ENCODE measurements around the gene SOD3.

Gene SOD3

GRCh38 chr4:24801136-24801855 lies 5.9 kb downstream of the SOD3 start:
- DNase-seq (ENCODE audit: low read depth): no peak

- no peak for DNase-seq (ENCODE audit: low read depth)
Measured at GRCh38 chr4:24802648-24803047, 7.3 kb downstream of the SOD3 start.

GRCh38 chr4:24805067-24805466 lies 9.7 kb downstream of the SOD3 start:
- no peak for DNase-seq (ENCODE audit: low read depth)

DNA sequence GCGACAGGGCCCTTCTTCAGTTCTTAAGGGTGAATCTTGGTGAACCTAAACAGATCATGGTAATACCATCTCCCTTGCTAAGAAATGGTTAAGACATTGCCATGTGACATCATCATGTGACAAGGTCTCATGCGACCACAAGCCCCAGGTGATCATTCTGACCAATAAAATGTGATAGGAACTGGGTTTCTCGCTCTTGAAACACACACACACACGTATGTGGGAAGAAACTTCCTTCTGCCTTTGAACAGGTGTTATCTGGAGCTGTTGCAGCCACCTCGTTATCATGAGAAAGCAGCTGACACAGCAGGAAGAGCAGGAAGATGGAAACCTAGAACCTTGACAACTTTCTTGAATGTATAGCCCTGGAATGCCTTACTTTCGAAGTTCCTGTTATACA lies 10.2 kb downstream of the SOD3 start:
- DNase-seq (ENCODE audit: low read depth): no peak

DNA sequence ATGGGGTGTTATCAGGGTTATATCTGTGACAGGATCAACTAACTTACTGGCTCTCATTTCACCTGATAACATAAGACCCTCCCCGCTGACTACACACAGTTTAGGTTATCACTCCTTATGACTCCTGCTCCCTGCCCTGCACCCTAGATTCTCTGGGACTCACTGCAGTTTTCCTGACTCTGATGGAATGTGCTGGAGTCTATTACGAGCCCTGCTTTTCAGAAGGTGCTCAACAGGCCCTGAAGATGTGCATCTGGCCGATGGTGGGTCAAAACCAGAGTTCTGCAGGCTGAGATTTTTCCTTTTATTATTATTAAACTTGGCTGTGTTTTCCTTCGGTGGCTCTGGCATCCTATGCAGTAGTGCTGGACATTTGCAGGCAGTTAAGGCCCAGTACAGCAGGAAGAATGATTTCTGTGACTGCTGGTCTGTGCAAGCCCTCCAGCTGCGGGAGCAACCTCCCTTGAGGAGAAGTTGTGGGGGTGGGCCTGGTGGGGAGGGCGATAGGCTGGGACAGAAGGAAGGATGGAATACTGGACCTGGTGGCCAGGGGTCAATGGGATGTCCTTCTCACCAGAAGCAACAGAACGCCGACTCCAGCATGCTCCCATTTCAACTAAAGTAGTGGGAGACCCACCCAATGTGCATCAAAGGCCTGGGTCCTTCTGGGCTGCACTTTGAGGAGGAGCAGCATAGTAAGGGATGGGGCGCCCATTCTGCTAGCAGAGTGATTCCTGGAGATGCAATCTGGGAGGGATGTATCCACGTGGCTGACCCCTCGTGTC lies 11.0 kb downstream of the SOD3 start:
- no peak for DNase-seq (ENCODE audit: low read depth)

DNA sequence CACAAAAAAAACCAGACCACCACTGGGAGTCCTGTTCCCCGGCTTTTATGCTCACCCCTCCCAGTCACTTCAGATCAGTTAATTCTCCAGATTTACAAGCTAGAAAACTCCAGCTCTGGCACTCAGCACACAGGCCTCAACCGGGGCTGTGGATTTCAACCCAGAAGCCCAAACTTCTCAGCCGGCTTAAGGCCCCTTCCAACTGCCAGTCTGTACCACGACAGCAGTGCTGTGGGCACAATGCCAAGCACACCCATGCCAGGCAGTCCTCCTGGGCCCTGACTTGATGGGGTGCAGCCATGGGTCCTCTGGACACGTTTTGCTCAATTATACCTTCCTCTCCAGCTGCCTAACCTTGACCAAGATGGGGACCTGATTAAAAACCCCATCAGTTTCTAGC lies 12.2 kb downstream of the SOD3 start:
- DNase-seq (ENCODE audit: low read depth): no peak

DNA sequence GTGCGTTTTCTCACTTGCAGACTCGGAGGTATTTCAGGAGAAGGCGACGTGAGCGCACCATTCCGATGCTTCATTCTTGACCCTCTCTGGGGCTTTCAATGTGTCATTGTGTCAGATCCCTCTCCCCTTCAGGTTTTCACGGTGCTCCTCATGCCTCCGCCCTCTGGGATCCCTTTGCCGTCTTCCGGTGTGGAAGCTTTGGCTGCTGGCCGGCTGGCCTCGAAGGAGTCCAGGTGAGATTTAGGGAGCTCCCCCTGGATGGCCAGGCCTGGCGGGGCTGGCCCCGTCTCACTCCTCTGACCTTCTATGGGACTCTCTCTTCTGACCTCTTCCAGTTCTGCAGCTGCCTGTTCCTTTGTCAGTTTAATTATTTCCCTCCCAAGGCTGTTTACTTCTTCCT lies 12.9 kb downstream of the SOD3 start:
- DNase-seq (ENCODE audit: low read depth): no peak

DNA sequence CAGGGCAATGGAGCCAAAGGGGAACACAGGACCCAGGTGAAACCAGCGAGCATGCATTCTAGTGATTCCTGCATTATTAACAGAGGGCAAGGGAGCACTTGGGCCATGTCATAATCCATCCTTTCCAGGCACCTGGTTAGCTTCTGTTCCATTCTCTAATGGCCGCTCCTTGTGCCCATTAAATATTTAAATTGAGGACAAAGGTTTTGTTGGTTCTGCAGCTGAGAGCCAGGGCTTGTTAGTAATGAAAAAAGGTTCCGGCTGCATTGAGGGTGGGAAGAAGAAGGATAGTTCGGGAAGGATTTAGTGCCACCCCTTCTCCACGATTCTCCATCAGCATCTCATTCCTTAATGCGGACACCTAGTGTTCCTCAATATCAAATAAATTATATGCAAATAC lies 13.6 kb downstream of the SOD3 start:
- no peak for DNase-seq (ENCODE audit: low read depth)

GRCh38 chr4:24809376-24809775 lies 14.0 kb downstream of the SOD3 start:
- DNase-seq (ENCODE audit: low read depth): no peak

- DNase-seq (ENCODE audit: low read depth): peak; percentile 67
Measured at GRCh38 chr4:24809815-24810405, 14.5 kb downstream of the SOD3 start.

- no peak for DNase-seq (ENCODE audit: low read depth)
Measured at GRCh38 chr4:24810871-24811631, 15.7 kb downstream of the SOD3 start.

GRCh38 chr4:24813732-24814131 lies 18.4 kb downstream of the SOD3 start:
- DNase-seq (ENCODE audit: low read depth): no peak

GRCh38 chr4:24816797-24817196 lies 21.4 kb downstream of the SOD3 start:
- DNase-seq (ENCODE audit: low read depth): no peak

DNA sequence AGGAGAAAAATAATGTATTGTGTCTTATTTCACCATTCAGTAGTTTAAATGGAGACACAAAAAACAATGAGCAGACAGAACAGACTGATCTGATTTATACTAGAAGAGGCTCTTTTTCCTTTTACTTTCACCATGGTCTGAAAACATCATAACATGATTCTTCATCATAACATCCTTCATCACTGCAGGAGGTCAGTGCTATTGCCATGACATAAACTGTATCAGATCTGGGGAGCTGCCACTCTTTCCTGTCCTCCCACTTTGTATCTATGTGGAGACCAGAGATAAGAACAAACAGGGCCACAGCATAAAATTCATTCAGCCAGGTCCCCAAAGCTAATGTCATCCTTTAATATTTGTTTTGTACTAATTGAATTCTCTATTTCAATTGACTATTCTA lies 25.2 kb downstream of the SOD3 start:
- peak; percentile 23 for DNase-seq (ENCODE audit: low read depth)

- no peak for DNase-seq (ENCODE audit: low read depth)
Measured at GRCh38 chr4:24824720-24825119, 29.3 kb downstream of the SOD3 start.

DNA sequence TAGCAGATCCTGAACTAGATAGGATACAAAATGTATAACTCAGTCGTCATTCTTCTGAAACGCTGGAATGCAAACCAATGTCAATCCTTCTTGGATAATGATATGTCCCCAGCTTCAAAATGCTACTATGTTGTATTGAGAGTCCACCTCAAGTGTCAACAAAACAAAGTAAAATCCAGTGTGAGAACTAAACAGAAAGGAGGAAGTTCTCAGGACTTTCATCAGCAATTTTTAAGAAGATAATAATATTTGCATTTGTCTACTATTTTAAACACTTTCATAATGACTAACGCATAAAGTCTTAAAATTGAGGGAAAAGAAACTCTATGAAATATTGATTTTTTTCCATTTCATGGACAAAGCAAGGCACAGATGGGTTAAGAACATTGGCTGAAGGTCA lies 36.3 kb downstream of the SOD3 start:
- no peak for DNase-seq (ENCODE audit: low read depth)

DNA sequence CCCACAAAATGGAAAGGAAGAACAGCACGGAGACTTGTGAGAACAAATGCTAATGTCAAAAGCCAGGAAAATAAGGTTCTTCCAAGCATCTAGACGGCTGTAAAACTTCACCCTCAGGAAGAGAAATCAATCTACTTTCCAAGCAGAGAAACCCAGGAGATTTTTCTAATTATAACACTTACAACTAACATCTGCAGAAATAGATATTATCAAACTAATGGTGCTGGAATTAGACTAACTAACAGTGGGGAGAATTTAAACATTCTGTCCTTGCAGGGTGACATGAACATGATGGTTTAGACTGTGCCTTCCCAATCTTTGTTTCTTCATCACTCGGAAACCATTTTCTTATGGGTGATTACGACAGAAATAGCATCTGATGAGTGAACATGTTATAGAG lies 40.3 kb downstream of the SOD3 start:
- no peak for DNase-seq (ENCODE audit: low read depth)

GRCh38 chr4:24836661-24837242 lies 41.4 kb downstream of the SOD3 start:
- DNase-seq (ENCODE audit: low read depth): no peak

DNA sequence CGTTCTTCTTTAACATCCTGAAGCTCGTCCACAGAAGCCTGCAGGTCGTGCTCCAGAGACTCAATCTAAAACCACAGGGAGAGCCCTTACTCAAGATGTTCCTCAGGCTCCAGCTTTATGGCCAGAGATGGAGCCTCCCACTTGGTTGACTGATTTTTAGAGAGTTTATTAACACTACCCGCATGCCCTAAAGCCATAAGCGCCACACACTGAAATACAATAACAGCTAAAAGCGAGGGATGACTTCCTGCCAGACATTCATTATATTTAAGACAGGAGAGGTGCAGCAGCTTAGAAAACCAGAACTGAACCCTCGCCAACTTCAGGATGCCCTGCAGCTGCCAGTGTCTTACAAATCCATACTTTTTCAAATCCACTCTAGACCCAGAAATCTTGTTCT lies 42.0 kb downstream of the SOD3 start:
- no peak for DNase-seq (ENCODE audit: low read depth)

DNA sequence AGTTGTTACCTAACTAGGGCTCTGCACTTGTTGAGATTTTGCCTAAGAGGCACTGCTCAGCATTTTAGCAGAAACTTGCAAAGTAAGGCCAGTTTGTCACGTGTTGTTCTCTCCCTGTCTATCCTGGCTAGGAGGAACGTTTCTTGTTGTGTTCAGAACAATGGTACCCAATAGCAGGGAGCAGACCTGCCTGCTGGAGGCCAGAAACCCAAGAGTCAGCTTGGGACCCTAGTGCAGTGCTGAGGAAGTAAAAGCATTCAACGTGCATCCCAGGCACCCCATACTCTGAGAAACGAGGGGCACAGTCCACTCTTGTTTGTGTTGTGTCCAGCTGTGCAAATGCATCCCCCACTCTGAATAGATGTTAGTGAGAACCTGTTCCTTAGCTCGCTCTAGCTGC lies 42.4 kb downstream of the SOD3 start:
- DNase-seq (ENCODE audit: low read depth): no peak

DNA sequence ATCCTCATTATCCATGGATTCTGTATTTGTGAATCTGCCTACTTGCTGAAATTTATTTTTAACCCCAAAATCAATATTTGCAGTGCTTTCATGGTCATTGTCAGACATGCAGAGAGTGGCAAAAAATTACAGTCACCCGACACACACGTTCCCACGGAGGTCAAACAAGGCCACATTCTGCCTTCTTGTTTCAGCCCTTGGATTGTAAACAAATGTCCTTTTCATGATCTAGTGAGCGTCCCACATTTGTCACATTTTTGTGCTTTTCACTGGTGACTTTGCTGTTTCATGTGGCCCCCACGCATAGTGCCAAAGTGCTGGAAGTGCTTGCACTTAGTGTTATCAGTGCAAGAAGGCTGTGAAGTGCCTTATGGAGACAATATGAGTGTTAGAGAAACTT lies 45.0 kb downstream of the SOD3 start:
- DNase-seq (ENCODE audit: low read depth): no peak

GRCh38 chr4:24840826-24841543 lies 45.6 kb downstream of the SOD3 start:
- no peak for DNase-seq (ENCODE audit: low read depth)

Data from EH (cell line).